Panc1 (cell line): ENCODE measurements around the gene NMRK2. TPM values are rescaled to one million over a fixed set of nuclear protein-coding genes. Genes with fewer than 3 reads are reported as not detected.

ENCODE experiments used
- ATAC-seq: fragments of 200-7000 bp; cut with Tn5 transposase; 2 replicates; pipeline ENCODE4 v1.9.1; 2020; ENCODE audit warnings: mild to moderate bottlenecking, moderate library complexity
- BruUV-seq: library from RNA; stranded (reverse); fragments of 400-500 nt; replicated peaks from 2 replicates; lab custom pipeline; 2021; lab: Mats Ljungman, UMichigan
- CTCF ChIA-PET: fragments of 300-600 bp; sonication (Branson Sonifier 250); formaldehyde crosslinking; loops from one replicate; lab custom pipeline; 2022; ENCODE audit warnings: antibody characterized with exemption; lab: Charles Lee
- POLR2A ChIA-PET: fragments of 300-600 bp; sonication (Branson Sonifier 250); formaldehyde crosslinking; loops from one replicate; lab custom pipeline; 2022; ENCODE audit warnings: antibody characterized with exemption; lab: Charles Lee
- DNase-seq: peaks from one replicate; pipeline ENCODE4 v3.0.0-alpha.2; 2010; ENCODE audit warnings: low read depth, low spot score
- H3K27ac ChIP-seq: 2 replicates; pipeline ENCODE4 v1.5.1; 2011; ENCODE audit warnings: mild to moderate bottlenecking, low read length, inconsistent platforms
- H3K27me3 ChIP-seq: fragments of 200-500 bp; sonication (Bioruptor generic); 2 replicates; pipeline ENCODE4 v1.6.0; 2014; ENCODE audit warnings: low read length, inconsistent platforms; ENCODE audit not compliant: control insufficient read depth, insufficient read depth
- H3K36me3 ChIP-seq: fragments of 200-500 bp; sonication (Bioruptor generic); 2 replicates; pipeline ENCODE4 v1.5.1; 2014; ENCODE audit warnings: inconsistent platforms, mild to moderate bottlenecking, low read length, moderate library complexity; ENCODE audit not compliant: control insufficient read depth, insufficient read depth
- H3K4me1 ChIP-seq: 2 replicates; pipeline ENCODE4 v1.5.1; 2011; ENCODE audit warnings: inconsistent platforms, mild to moderate bottlenecking, low read length, moderate library complexity; ENCODE audit not compliant: control insufficient read depth, insufficient read depth
- H3K4me3 ChIP-seq, 2 experiments: 2 replicates each; pipeline ENCODE4 v1.5.1; 2011 to 2012; ENCODE audit warnings: low read depth in 2 of 2, low read length in 2 of 2, mild to moderate bottlenecking in 2 of 2, inconsistent platforms in 1 of 2, moderate library complexity in 1 of 2
- H3K9me3 ChIP-seq: fragments of 200-500 bp; sonication (Bioruptor generic); 2 replicates; pipeline ENCODE4 v1.5.1; 2014; ENCODE audit warnings: low read depth, mild to moderate bottlenecking, inconsistent platforms, low read length, moderate library complexity; ENCODE audit not compliant: control insufficient read depth, insufficient read depth
- CTCF ChIP-seq: fragments of 450-650 bp; IDR thresholded peaks from 2 replicates; pipeline ENCODE4 v1.5.1; 2017; ENCODE audit warnings: mild to moderate bottlenecking
- POLR2AphosphoS5 ChIP-seq: IDR thresholded peaks from 2 replicates; pipeline ENCODE4 v1.6.1; 2012; ENCODE audit warnings: mild to moderate bottlenecking, low read depth, low read length, moderate library complexity
- REST ChIP-seq, 2 experiments: IDR thresholded peaks; 2 replicates each; pipeline ENCODE4 v1.6.1; 2011 to 2012; ENCODE audit warnings: low read depth in 2 of 2, control low read depth in 1 of 2, low read length in 1 of 2, mild to moderate bottlenecking in 1 of 2, moderate library complexity in 1 of 2; ENCODE audit not compliant: insufficient read depth in 1 of 2
- SIN3A ChIP-seq: IDR thresholded peaks from 2 replicates; pipeline ENCODE4 v1.6.1; 2012; ENCODE audit warnings: low read depth, mild to moderate bottlenecking, low read length, moderate library complexity, borderline replicate concordance; ENCODE audit not compliant: insufficient read depth
- TCF7L2 ChIP-seq: IDR thresholded peaks from 2 replicates; pipeline ENCODE4 v1.6.1; 2011; ENCODE audit warnings: mild to moderate bottlenecking, low read depth, low read length, inconsistent platforms
- in situ Hi-C: cut with HindIII; loops from 2 replicates; pipeline ENCODE4 v1.10.0; 2016; ENCODE audit warnings: low sequenced_read_pairs, low pct_unique_long_range_greater_than_20kb
- intact Hi-C: fragments of 100-400 bp; cut with micrococcal nuclease; formaldehyde crosslinking; loops from one replicate; pipeline ENCODE4 v1.10.0; 2022; ENCODE audit not compliant: unreplicated experiment
- total RNA-seq: library from RNA; stranded (reverse); gene quantifications from one replicate; pipeline ENCODE4 v1.2.1, GENCODE V29; 2021; ENCODE audit not compliant: unreplicated experiment

The NMRK2 gene
- total RNA-seq, 1 experiment from 2014 or later: 0.21 TPM

- CTCF ChIA-PET: interaction anchor here (0.6 to 1.5 kb wide), 2 partner anchors 21 to 120 kb away, joined by 3 to 4 read pairs; no protein-coding TSS in a partner anchor
- no peaks in the 10 kb centered on the region for H3K9me3 ChIP-seq
- BruUV-seq: no TSS peak
- DNase-seq: peak; percentile 93
- peak; percentile 79 for ATAC-seq
- peak overlapping the region; percentile 81 for H3K27ac ChIP-seq
- TF ChIP-seq REST (IDR thresholded peaks at IDR 0.05; ENCODE audit: insufficient read depth in 1 of 2, low read depth in 2 of 2, low read length in 1 of 2) (no peak), TCF7L2 (no peak), CTCF (no peak), POLR2AphosphoS5 (no peak), SIN3A (no peak)
- no peaks in the 10 kb centered on the region for H3K27me3 ChIP-seq
- peaks cover 14% of the 10 kb centered on the region for H3K4me1 ChIP-seq
- POLR2A ChIA-PET: interaction anchor here (0.5 to 0.7 kb wide), 2 partner anchors 10 to 35 kb away, joined by 3 to 8 read pairs; no protein-coding TSS in a partner anchor
- intact Hi-C loops (no loop called here), in situ Hi-C loops (no loop called here)
- peak overlapping the region; percentile 75 to 84 for H3K4me3 ChIP-seq
- H3K36me3 ChIP-seq: no peaks in the 10 kb centered on the region; the same call in 1 of the 2 replicates
These were observed 35.9 kb downstream of the NMRK2 start for GRCh38 chr19:3968556-3969434.

- Histone ChIP-seq H3K27me3 (no peaks in the 10 kb centered on the region), H3K36me3 (no peaks in the 10 kb centered on the region; the same call in 1 of the 2 replicates), H3K4me1 (peaks cover 14% of the 10 kb centered on the region), H3K27ac (peak overlapping the region; percentile 81), H3K9me3 (no peaks in the 10 kb centered on the region), H3K4me3 (peak overlapping the region; percentile 75 to 84)
- TF ChIP-seq POLR2AphosphoS5 (no peak), CTCF (no peak), TCF7L2 (no peak), SIN3A (no peak), REST (IDR thresholded peaks at IDR 0.05; ENCODE audit: insufficient read depth in 1 of 2, low read depth in 2 of 2, low read length in 1 of 2) (no peak)
- intact Hi-C loops: no loop called here
- DNase-seq: no peak
- ATAC-seq: peak; percentile 9
- POLR2A ChIA-PET: interaction anchor here (0.7 kb wide), 1 partner anchor 11 kb away, joined by 3 read pairs; no protein-coding TSS in a partner anchor
- TSS peak; percentile 82 for BruUV-seq
- in situ Hi-C loops: no loop called here
- CTCF ChIA-PET: interaction anchor here (0.5 to 1.5 kb wide), 2 partner anchors 18 to 120 kb away, joined by 4 to 7 read pairs; no protein-coding TSS in a partner anchor
These were observed 36.8 kb downstream of the NMRK2 start for GRCh38 chr19:3969435-3970312.
